HG03520 (cell line): ENCODE results near the gene GPC6.

Experiments
- ATAC-seq: cut with Tn5 transposase; IDR thresholded peaks from one replicate; pipeline ENCODE4 v1.9.1; 2021; ENCODE audit warnings: mild to moderate bottlenecking, moderate library complexity; ENCODE audit not compliant: unreplicated experiment

Gene GPC6

GRCh38 chr13:93956426-93956825, 729.8 kb downstream of the GPC6 start:
- ATAC-seq = no peak

GRCh38 chr13:93957371-93957770, 730.8 kb downstream of the GPC6 start:
- no peak for ATAC-seq

GRCh38 chr13:93959796-93960533, 733.4 kb downstream of the GPC6 start:
- no peak for ATAC-seq

GRCh38 chr13:93963266-93964145, 736.9 kb downstream of the GPC6 start:
- no peak for ATAC-seq

GRCh38 chr13:93964146-93964512, 737.5 kb downstream of the GPC6 start:
- no peak for ATAC-seq

- no peak for ATAC-seq
Measured at GRCh38 chr13:93965587-93965986, 739.0 kb downstream of the GPC6 start.

- no peak for ATAC-seq
Measured at GRCh38 chr13:93966267-93966936, 739.8 kb downstream of the GPC6 start.

GRCh38 chr13:93967286-93967685, 740.7 kb downstream of the GPC6 start:
- no peak for ATAC-seq

- ATAC-seq = no peak
Measured at GRCh38 chr13:93975242-93975641, 748.6 kb downstream of the GPC6 start.

GRCh38 chr13:93976528-93976927, 749.9 kb downstream of the GPC6 start:
- ATAC-seq = no peak

- no peak for ATAC-seq
Measured at GRCh38 chr13:93977986-93978385, 751.4 kb downstream of the GPC6 start.

- no peak for ATAC-seq
Measured at GRCh38 chr13:93981426-93981977, 754.9 kb downstream of the GPC6 start.

- ATAC-seq = no peak
Measured at GRCh38 chr13:93982179-93982918, 755.7 kb downstream of the GPC6 start.

- ATAC-seq = no peak
Measured at GRCh38 chr13:93984052-93984451, 757.4 kb downstream of the GPC6 start.

- no peak for ATAC-seq
Measured at GRCh38 chr13:93984876-93985275, 758.3 kb downstream of the GPC6 start.

GRCh38 chr13:93987458-93987857, 760.9 kb downstream of the GPC6 start:
- ATAC-seq = no peak

- no peak for ATAC-seq
Measured at GRCh38 chr13:93991569-93991968, 765.0 kb downstream of the GPC6 start.

GRCh38 chr13:93996481-93996880, 769.9 kb downstream of the GPC6 start:
- no peak for ATAC-seq

- no peak for ATAC-seq
Measured at GRCh38 chr13:94006296-94006695, 779.7 kb downstream of the GPC6 start.

GRCh38 chr13:94007072-94007471, 780.5 kb downstream of the GPC6 start:
- ATAC-seq = no peak

- ATAC-seq = no peak
Measured at GRCh38 chr13:94009701-94010100, 783.1 kb downstream of the GPC6 start.
